ENCODE data around the gene DNAJC30. TPM values are rescaled to one million over a fixed set of nuclear protein-coding genes. Genes with fewer than 3 reads are reported as not detected.

The DNAJC30 gene
- total and polyA plus RNA-seq, 2 donors (not counting 1 experiment from before 2014, with no cell fraction given): 6.6 to 15.5 TPM

GRCh38 chr7:73718438-73718881, 35.2 kb upstream of the DNAJC30 start:
- 21% methylated on average over 2 of the region's 9 CpGs for whole genome bisulfite sequencing (ENCODE audit: insufficient coverage)
- CTCF ChIA-PET: interaction anchor here (0.8 kb wide), 1 partner anchor 111 kb away, joined by 3 read pairs; no protein-coding TSS in a partner anchor
- intact Hi-C loops (cut with micrococcal nuclease): loop anchor here (2.0 to 5.0 kb wide), 2 partner anchors 36 to 52 kb away; partner anchors contain the start of genes BUD23, DNAJC30 and VPS37D
- Histone ChIP-seq H3K36me3 (replicated peaks in 1 of 2; ENCODE audit: control extremely low read depth in 1 of 2, control insufficient read depth in 1 of 2, extremely low read depth in 1 of 2, insufficient read depth in 2 of 2, low read length in 1 of 2) (no peaks in the 10 kb centered on the region), H3K27ac (ENCODE audit: low read length in 2 of 2) (no peak overlapping the region), H3K79me2 (ENCODE audit: control insufficient read depth, insufficient read depth, low read length) (no peaks in the 10 kb centered on the region), H2AFZ (ENCODE audit: insufficient read depth, low read depth, low read length, poor library complexity, severe bottlenecking) (peak overlapping the region; percentile 79), H3K9ac (ENCODE audit: low read length) (peak overlapping the region; percentile 69), H3K9me3 (ENCODE audit: control extremely low read depth in 1 of 3, control insufficient read depth in 2 of 3, insufficient read depth in 1 of 3, low read length in 2 of 3) (peaks cover 0 to 11% (median 0%) of the 10 kb centered on the region in 3 donors), H4K20me1 (ENCODE audit: control insufficient read depth, insufficient read depth, low read length, poor library complexity, severe bottlenecking) (peaks cover 12% of the 10 kb centered on the region), H3K27me3 (replicated peaks in 1 of 4; ENCODE audit: control extremely low read depth in 1 of 4, control insufficient read depth in 3 of 4, insufficient read depth in 4 of 4, low read length in 3 of 4) (peaks cover 0 to 63% (median 25%) of the 10 kb centered on the region in 4 experiments), H3K4me3 (ENCODE audit: control extremely low read depth in 1 of 5, extremely low read depth in 1 of 5, insufficient read depth in 1 of 5, low read depth in 2 of 5, low read length in 4 of 5) (peak overlapping the region in 4 of 5 experiments; percentile 59 to 70 (median 62)), H3K4me1 (ENCODE audit: control insufficient read depth in 2 of 2, insufficient read depth in 2 of 2, low read length in 2 of 2) (peaks cover 25 to 31% of the 10 kb centered on the region in 2 donors), H3K4me2 (replicated peaks; ENCODE audit: low read depth, low read length, poor library complexity, severe bottlenecking) (peak overlapping the region; percentile 97)
- DNase-seq (no peak), ATAC-seq (ENCODE audit: low read depth) (no peak)
- POLR2A ChIA-PET: no interaction called here
- Mint-ChIP-seq H3K27me3 (peaks cover 27% of the 10 kb centered on the region), H3K9me3 (ENCODE audit: insufficient read depth) (no peaks in the 10 kb centered on the region), H3K4me3 (peak overlapping the region; percentile 83), H3K4me1 (peaks cover 20% of the 10 kb centered on the region), H3K27ac (no peak overlapping the region)
- TF ChIP-seq EZH2 (IDR thresholded peaks at IDR 0.05; ENCODE audit: borderline replicate concordance, insufficient read depth, low read depth, low read length, poor library complexity, severe bottlenecking): no peak
- no peak for TF ChIP-seq CTCF (IDR thresholded peaks at IDR 0.05)

GRCh38 chr7:73717991-73718405, 34.7 kb upstream of the DNAJC30 start:
- intact Hi-C loops (cut with micrococcal nuclease): loop anchor here (2.0 to 5.0 kb wide), 2 partner anchors 36 to 51 kb away; partner anchors contain the start of genes BUD23, DNAJC30 and VPS37D
- Mint-ChIP-seq H3K4me3 (peak overlapping the region; percentile 83), H3K9me3 (ENCODE audit: insufficient read depth) (no peaks in the 10 kb centered on the region), H3K27me3 (peaks cover 30% of the 10 kb centered on the region), H3K27ac (peak overlapping the region; percentile 70), H3K4me1 (peaks cover 20% of the 10 kb centered on the region)
- ChIA-PET POLR2A (interaction anchor here (0.9 kb wide), 1 partner anchor 17 kb away, joined by 4 read pairs; no protein-coding TSS in a partner anchor), CTCF (interaction anchor here (0.8 kb wide), 1 partner anchor 111 kb away, joined by 3 read pairs; no protein-coding TSS in a partner anchor)
- Histone ChIP-seq H3K27me3 (replicated peaks in 1 of 4; ENCODE audit: control extremely low read depth in 1 of 4, control insufficient read depth in 3 of 4, insufficient read depth in 4 of 4, low read length in 3 of 4) (peaks cover 0 to 66% (median 25%) of the 10 kb centered on the region in 4 experiments), H3K9ac (ENCODE audit: low read length) (peak overlapping the region; percentile 21), H2AFZ (ENCODE audit: insufficient read depth, low read depth, low read length, poor library complexity, severe bottlenecking) (no peak overlapping the region), H3K79me2 (ENCODE audit: control insufficient read depth, insufficient read depth, low read length) (no peaks in the 10 kb centered on the region), H3K4me1 (ENCODE audit: control insufficient read depth in 2 of 2, insufficient read depth in 2 of 2, low read length in 2 of 2) (peaks cover 25 to 31% of the 10 kb centered on the region in 2 donors), H3K36me3 (replicated peaks in 1 of 2; ENCODE audit: control extremely low read depth in 1 of 2, control insufficient read depth in 1 of 2, extremely low read depth in 1 of 2, insufficient read depth in 2 of 2, low read length in 1 of 2) (no peaks in the 10 kb centered on the region), H4K20me1 (ENCODE audit: control insufficient read depth, insufficient read depth, low read length, poor library complexity, severe bottlenecking) (peaks cover 12% of the 10 kb centered on the region), H3K4me2 (replicated peaks; ENCODE audit: low read depth, low read length, poor library complexity, severe bottlenecking) (peak overlapping the region; percentile 97), H3K27ac (ENCODE audit: low read length in 2 of 2) (no peak overlapping the region), H3K4me3 (ENCODE audit: control extremely low read depth in 1 of 5, extremely low read depth in 1 of 5, insufficient read depth in 1 of 5, low read depth in 2 of 5, low read length in 4 of 5) (peak overlapping the region in 1 of 5 experiments; percentile 66), H3K9me3 (ENCODE audit: control extremely low read depth in 1 of 3, control insufficient read depth in 2 of 3, insufficient read depth in 1 of 3, low read length in 2 of 3) (peaks cover 0 to 11% (median 0%) of the 10 kb centered on the region in 3 donors)
- ATAC-seq (ENCODE audit: low read depth): peak; percentile 26
- peak; percentile 50 for DNase-seq
- WGBS (ENCODE audit: insufficient coverage): under 1% methylated on average over 10 of the region's 10 CpGs
- no peak for TF ChIP-seq CTCF (IDR thresholded peaks at IDR 0.05)
- TF ChIP-seq EZH2 (IDR thresholded peaks at IDR 0.05; ENCODE audit: borderline replicate concordance, insufficient read depth, low read depth, low read length, poor library complexity, severe bottlenecking): no peak
